A673 (cell line): ENCODE measurements around the gene ANK3. TPM values are rescaled to one million over a fixed set of nuclear protein-coding genes. Genes with fewer than 3 reads are reported as not detected.

Source experiments
- BruUV-seq: library from RNA; stranded (reverse); fragments of 400-500 nt; replicated peaks from 2 replicates; lab custom pipeline; 2021; lab: Mats Ljungman, UMichigan
- CTCF ChIA-PET: fragments of 300-600 bp; sonication (Branson Sonifier 250); formaldehyde crosslinking; loops from one replicate; lab custom pipeline; 2022; ENCODE audit warnings: antibody characterized with exemption; lab: Charles Lee
- POLR2A ChIA-PET: fragments of 300-600 bp; sonication (Branson Sonifier 250); formaldehyde crosslinking; loops from one replicate; lab custom pipeline; 2022; ENCODE audit warnings: antibody characterized with exemption; ENCODE audit not compliant: low non-redundant PET; lab: Charles Lee
- DNase-seq: peaks from one replicate; pipeline ENCODE4 v3.0.0-alpha.2; 2015; ENCODE audit warnings: low spot score
- H3K27ac ChIP-seq: fragments of 200-600 bp; sonication (generic); 2 replicates; pipeline ENCODE4 v1.5.1; 2016; ENCODE audit warnings: mixed run types, low read depth, mild to moderate bottlenecking, mixed read lengths, antibody characterized with exemption, low read length; ENCODE audit not compliant: poor library complexity, severe bottlenecking
- H3K27me3 ChIP-seq: fragments of 200-600 bp; sonication (generic); replicated peaks from 2 replicates; pipeline ENCODE4 v1.6.1; 2017; ENCODE audit warnings: mixed run types, low read depth, mild to moderate bottlenecking, mixed read lengths, antibody characterized with exemption, low read length; ENCODE audit not compliant: insufficient read depth, poor library complexity
- H3K36me3 ChIP-seq: fragments of 200-600 bp; sonication (generic); 2 replicates; pipeline ENCODE4 v1.6.1; 2016; ENCODE audit warnings: mixed run types, mild to moderate bottlenecking, mixed read lengths, antibody characterized with exemption, low read length; ENCODE audit not compliant: insufficient read depth, poor library complexity, severe bottlenecking
- H3K4me1 ChIP-seq: fragments of 200-600 bp; sonication (generic); 2 replicates; pipeline ENCODE4 v1.6.1; 2017; ENCODE audit warnings: mixed run types, mild to moderate bottlenecking, mixed read lengths, antibody characterized with exemption, low read length; ENCODE audit not compliant: insufficient read depth, poor library complexity, severe bottlenecking
- H3K4me3 ChIP-seq: fragments of 200-600 bp; sonication (generic); 2 replicates; pipeline ENCODE4 v1.5.1; 2016; ENCODE audit warnings: low read depth, mixed run types, mild to moderate bottlenecking, mixed read lengths, low read length; ENCODE audit not compliant: poor library complexity, severe bottlenecking
- H3K9me3 ChIP-seq: fragments of 200-600 bp; sonication (generic); 2 replicates; pipeline ENCODE4 v1.6.1; 2016; ENCODE audit warnings: mixed run types, low read depth, mild to moderate bottlenecking, mixed read lengths, antibody characterized with exemption, low read length; ENCODE audit not compliant: poor library complexity, severe bottlenecking
- EZH2 ChIP-seq: fragments of 200-600 bp; sonication (generic); IDR thresholded peaks from 2 replicates; pipeline ENCODE4 v1.6.1; 2017; ENCODE audit warnings: borderline replicate concordance, low read depth, mild to moderate bottlenecking, mixed read lengths, antibody characterized with exemption, low read length; ENCODE audit not compliant: poor library complexity, severe bottlenecking
- intact Hi-C: fragments of 100-400 bp; cut with micrococcal nuclease; formaldehyde crosslinking; loops from one replicate; pipeline ENCODE4 v1.10.0; 2022; ENCODE audit not compliant: unreplicated experiment
- total RNA-seq: library from RNA; stranded (reverse); gene quantifications from 2 replicates; pipeline ENCODE4 v1.2.3, GENCODE V29; 2021
- TF ChIP-seq, protein P1 (sequence below): fragments of 300-800, 200-600 bp; sonication (generic); conservative IDR thresholded peaks from 2 replicates; pipeline ENCODE4 v1.5.1; 2017; ENCODE audit warnings: low read depth, mild to moderate bottlenecking, antibody characterized with exemption, low read length, moderate library complexity, mixed read lengths

Gene ANK3
- total RNA-seq, 1 experiment from 2014 or later: 13.5 TPM

DNA sequence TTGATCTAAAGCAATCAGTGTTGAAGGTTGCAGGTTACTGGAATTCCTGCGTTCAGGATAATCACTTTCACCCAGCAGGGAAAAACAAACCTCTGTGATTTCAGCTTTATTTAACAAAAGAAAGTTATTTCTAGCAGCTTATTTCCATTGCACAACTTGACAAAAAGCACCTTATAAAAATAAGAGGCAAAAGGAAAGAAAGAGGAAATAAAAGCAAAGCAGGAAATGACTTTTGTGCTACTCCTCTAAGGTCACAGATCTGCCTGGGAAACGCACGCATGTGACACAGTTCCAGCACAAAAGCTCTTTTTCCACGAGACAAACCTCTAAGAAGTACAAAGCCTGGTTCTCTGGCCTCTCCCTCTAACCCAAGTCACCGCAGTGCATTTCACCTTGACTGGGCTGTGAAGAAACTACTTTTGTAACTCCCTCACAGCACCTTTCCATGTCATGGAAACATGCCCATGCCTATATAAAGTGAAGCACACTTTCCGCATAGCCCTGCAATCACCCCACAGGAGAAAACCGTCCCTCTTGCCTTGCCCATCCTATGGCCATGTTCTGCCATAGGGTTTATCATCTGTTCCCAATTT, 870 bp downstream of the ANK3 start:
- Histone ChIP-seq H3K4me1 (peaks cover 6% of the 10 kb centered on the region), H3K27me3 (no peaks in the 10 kb centered on the region), H3K36me3 (no peaks in the 10 kb centered on the region), H3K27ac (no peak overlapping the region), H3K4me3 (no peak overlapping the region), H3K9me3 (no peaks in the 10 kb centered on the region)
- POLR2A ChIA-PET: no interaction called here
- CTCF ChIA-PET: no interaction called here
- DNase-seq: peak; percentile 22
- no TSS peak for BruUV-seq
- intact Hi-C loops: no loop called here
- TF ChIP-seq EZH2: no peak
- TF ChIP-seq, protein P1, sequence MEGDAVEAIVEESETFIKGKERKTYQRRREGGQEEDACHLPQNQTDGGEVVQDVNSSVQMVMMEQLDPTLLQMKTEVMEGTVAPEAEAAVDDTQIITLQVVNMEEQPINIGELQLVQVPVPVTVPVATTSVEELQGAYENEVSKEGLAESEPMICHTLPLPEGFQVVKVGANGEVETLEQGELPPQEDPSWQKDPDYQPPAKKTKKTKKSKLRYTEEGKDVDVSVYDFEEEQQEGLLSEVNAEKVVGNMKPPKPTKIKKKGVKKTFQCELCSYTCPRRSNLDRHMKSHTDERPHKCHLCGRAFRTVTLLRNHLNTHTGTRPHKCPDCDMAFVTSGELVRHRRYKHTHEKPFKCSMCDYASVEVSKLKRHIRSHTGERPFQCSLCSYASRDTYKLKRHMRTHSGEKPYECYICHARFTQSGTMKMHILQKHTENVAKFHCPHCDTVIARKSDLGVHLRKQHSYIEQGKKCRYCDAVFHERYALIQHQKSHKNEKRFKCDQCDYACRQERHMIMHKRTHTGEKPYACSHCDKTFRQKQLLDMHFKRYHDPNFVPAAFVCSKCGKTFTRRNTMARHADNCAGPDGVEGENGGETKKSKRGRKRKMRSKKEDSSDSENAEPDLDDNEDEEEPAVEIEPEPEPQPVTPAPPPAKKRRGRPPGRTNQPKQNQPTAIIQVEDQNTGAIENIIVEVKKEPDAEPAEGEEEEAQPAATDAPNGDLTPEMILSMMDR: no peak

GRCh38 chr10:60388116-60388625, 1.5 kb downstream of the ANK3 start:
- intact Hi-C loops: no loop called here

GRCh38 chr10:60387531-60387930, 2.1 kb downstream of the ANK3 start:
- CTCF ChIA-PET: no interaction called here

More at GRCh38 chr10:60388116-60388625, 1.5 kb downstream of the ANK3 start:
- Histone ChIP-seq H3K36me3 (no peaks in the 10 kb centered on the region), H3K4me1 (peaks cover 6% of the 10 kb centered on the region), H3K9me3 (no peaks in the 10 kb centered on the region), H3K27ac (no peak overlapping the region), H3K27me3 (no peaks in the 10 kb centered on the region), H3K4me3 (no peak overlapping the region)
- no peak for TF ChIP-seq EZH2
- TF ChIP-seq, protein P1: no peak
- POLR2A ChIA-PET: no interaction called here
- no TSS peak for BruUV-seq
- CTCF ChIA-PET: no interaction called here
- DNase-seq: no peak

More at GRCh38 chr10:60387531-60387930, 2.1 kb downstream of the ANK3 start:
- Histone ChIP-seq H3K36me3 (no peaks in the 10 kb centered on the region), H3K4me3 (no peak overlapping the region), H3K27me3 (no peaks in the 10 kb centered on the region), H3K9me3 (no peaks in the 10 kb centered on the region), H3K27ac (no peak overlapping the region), H3K4me1 (peaks cover 6% of the 10 kb centered on the region)
- DNase-seq: no peak
- TF ChIP-seq, protein P1: no peak
- TF ChIP-seq EZH2: no peak
- intact Hi-C loops: no loop called here
- POLR2A ChIA-PET: no interaction called here
- no TSS peak for BruUV-seq
